Coronary artery (tissue), 2 donors: ENCODE measurements around the gene TMEM236.

Experiments
- DNase-seq: peaks from one replicate; pipeline ENCODE4 v3.0.0-alpha.2; 2017; ENCODE audit warnings: low spot score
- H3K27ac ChIP-seq, 2 donors: fragments of 200-600 bp; sonication (generic); one replicate each; pipeline ENCODE4 v1.5.1; 2016 to 2019
- H3K4me3 ChIP-seq: fragments of 200-600 bp; sonication (generic); 2 replicates; pipeline ENCODE4 v1.5.1; 2016; ENCODE audit warnings: mild to moderate bottlenecking, moderate library complexity
- TF ChIP-seq, protein P1 (sequence below): fragments of 200-600 bp; sonication (generic); IDR thresholded peaks from one replicate; pipeline ENCODE4 v1.5.1; 2019; ENCODE audit warnings: antibody characterized with exemption

TMEM236 gene

GRCh38 chr10:17742918-17743317, 9.1 kb upstream of the TMEM236 start:
- Histone ChIP-seq H3K27ac (no peak overlapping the region), H3K4me3 (peak overlapping the region; percentile 46)
- DNase-seq, result no peak
- TF ChIP-seq, protein P1, sequence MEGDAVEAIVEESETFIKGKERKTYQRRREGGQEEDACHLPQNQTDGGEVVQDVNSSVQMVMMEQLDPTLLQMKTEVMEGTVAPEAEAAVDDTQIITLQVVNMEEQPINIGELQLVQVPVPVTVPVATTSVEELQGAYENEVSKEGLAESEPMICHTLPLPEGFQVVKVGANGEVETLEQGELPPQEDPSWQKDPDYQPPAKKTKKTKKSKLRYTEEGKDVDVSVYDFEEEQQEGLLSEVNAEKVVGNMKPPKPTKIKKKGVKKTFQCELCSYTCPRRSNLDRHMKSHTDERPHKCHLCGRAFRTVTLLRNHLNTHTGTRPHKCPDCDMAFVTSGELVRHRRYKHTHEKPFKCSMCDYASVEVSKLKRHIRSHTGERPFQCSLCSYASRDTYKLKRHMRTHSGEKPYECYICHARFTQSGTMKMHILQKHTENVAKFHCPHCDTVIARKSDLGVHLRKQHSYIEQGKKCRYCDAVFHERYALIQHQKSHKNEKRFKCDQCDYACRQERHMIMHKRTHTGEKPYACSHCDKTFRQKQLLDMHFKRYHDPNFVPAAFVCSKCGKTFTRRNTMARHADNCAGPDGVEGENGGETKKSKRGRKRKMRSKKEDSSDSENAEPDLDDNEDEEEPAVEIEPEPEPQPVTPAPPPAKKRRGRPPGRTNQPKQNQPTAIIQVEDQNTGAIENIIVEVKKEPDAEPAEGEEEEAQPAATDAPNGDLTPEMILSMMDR, result peak; percentile 89

DNA sequence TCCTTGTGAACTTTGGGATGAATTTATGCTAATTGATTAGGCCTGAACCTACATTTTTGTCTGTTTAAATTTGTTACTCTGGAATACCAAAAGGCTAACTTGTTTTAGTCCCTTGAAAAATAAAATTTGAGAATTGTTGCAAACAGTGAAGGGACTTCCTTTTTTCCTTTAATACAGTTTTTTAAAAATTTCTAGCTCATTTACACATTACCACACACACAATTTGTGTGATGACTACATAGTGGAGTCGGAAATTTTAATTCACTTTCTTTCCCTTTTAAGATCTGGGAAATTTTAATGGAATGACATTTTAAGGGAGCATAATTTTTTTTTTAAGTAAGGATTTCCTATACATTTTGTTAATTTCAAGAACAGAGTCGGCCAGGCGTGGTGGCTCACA, 8.6 kb upstream of the TMEM236 start:
- no peak overlapping the region for H3K27ac ChIP-seq
- TF ChIP-seq, protein P1, result no peak
- no peak overlapping the region for H3K4me3 ChIP-seq
- no peak for DNase-seq

DNA sequence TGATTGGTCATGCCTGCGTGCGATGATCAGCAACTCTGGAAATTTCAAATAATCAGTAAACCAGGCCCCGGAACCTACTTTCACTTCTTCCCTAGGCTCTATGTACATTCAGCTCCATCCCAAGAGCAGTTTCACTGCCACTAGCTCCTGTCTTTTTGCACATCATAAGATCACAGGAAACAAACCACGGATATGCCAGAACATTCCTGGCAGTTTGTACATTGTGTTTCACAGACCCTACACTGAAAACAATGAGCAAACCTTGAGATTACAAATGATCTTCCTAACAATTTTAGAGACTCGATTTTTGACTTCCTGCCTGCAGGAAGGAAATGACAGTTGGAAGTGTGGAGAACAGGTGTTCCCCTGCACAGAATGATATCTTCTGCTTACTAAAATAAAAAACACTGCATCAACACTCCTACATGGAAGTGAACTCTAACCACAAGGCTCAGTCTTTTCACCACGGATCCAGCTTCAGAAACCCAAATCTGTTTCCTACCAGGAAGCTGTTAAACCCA, 7.6 kb upstream of the TMEM236 start:
- Histone ChIP-seq H3K27ac (peak overlapping the region in 1 of 2 donors; percentile 30), H3K4me3 (no peak overlapping the region)
- DNase-seq, result no peak
- TF ChIP-seq, protein P1, result no peak

DNA sequence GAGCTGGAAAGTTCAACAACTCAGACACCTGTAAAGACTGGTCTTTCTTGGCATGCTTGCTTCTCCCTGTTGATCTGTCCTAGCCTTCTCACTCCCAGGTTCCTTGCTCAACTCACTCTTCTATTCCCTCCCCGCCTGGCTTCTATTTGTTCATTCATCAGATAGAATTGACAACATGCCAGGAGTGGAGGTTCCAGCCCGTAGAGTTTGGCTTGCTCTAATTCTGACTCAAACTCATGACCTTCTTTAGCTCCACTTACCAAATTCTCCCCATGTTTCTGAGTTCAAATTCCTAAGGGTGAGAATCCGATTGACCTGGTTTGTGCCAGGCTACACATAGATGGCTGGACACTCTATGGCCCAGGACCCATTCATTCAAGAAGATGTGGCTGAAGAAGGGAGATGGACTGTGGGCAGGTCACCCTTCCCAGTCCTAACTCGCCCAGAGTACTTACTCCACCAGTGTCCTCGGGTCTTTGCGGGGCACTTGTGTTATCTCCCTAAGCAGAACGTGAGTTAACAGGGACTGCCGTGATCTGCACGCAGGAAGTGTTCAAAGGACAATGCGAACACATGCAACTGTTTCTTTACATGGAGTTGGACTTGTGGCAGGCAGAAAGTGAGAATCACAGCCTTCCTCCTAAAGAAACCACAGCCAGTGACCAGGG, 4.0 kb upstream of the TMEM236 start:
- TF ChIP-seq, protein P1, result no peak
- DNase-seq, result no peak

DNA sequence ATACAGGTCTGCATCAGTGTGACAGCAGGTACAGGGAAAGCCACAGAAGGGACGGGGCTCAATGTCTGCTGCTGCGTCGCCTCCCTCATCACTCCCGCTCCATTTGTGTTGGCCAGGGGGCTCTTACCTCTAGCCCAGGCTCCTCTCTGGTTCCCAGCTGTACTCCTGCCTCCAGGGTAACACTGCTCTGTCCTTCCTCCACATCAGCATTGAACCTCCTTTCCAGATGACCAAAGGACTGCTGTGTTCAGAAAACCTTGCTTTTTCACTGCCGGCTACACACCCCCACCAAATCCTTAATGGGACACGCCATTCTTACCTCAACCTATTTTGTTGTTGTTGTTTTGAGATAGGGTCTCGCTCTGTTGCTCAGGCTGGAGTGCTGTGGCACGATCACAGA, 2.1 kb upstream of the TMEM236 start:
- no peak overlapping the region for H3K4me3 ChIP-seq
- no peak overlapping the region for H3K27ac ChIP-seq
- no peak for DNase-seq
- TF ChIP-seq, protein P1, result no peak

More for the DNA sequence above, 4.0 kb upstream of the TMEM236 start:
- no peak overlapping the region for H3K4me3 ChIP-seq
- H3K27ac ChIP-seq, result no peak overlapping the region

- TF ChIP-seq, protein P1, result no peak
Measured at GRCh38 chr10:17756557-17757217, 4.7 kb downstream of the TMEM236 start.

DNA sequence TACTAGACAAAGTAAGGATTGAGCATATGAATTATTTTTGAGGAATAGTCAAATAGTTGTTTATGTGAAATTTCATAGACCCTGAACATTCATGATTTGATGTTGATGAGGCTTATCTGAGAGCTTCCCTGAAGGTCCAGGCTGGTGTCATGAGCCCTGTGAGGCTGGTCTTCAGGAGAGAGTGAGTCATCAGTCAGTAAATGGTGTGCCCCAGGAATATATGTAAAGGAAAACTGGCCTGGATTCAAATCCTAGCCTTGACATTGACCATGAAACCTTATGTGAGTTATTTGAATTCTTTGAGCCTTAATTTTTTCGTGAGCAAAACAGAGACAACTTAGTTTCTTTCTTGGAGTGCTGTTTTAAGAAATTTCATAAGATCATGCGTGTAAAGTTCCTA, 6.2 kb downstream of the TMEM236 start:
- no peak overlapping the region for H3K27ac ChIP-seq
- TF ChIP-seq, protein P1, result no peak
- no peak for DNase-seq

More at GRCh38 chr10:17756557-17757217, 4.7 kb downstream of the TMEM236 start:
- DNase-seq, result no peak
- Histone ChIP-seq H3K27ac (no peak overlapping the region), H3K4me3 (no peak overlapping the region)

More for the DNA sequence above, 6.2 kb downstream of the TMEM236 start:
- H3K4me3 ChIP-seq, result no peak overlapping the region
